ENCODE data around the gene CPLX4. TPM values are rescaled to one million over a fixed set of nuclear protein-coding genes. Genes with fewer than 3 reads are reported as not detected.

The CPLX4 gene
- total and polyA plus RNA-seq, 2 donors (not counting 3 experiments of a cell fraction or from before 2014, with no cell fraction given): not detected

DNA sequence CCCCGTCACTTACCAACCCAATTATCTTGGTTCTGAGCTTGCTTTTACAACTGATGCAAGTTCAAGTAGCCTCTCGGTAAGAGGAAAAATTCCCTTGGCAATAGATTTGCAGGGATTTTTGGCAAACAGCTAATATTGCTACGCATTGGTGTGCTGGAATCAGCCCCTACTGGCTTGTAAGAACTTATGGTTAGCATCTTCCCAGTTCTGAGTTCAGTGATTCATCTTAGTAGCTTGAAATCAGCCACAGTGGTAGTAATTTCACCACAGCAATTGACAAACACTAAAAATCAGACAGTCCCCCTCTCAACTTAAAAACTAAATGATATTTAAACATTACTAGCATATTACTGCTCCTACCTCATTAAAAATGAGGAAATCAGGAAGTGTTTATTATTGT lies 39.3 kb downstream of the CPLX4 start:
- Histone ChIP-seq H3K4me2 (ENCODE audit: insufficient read depth, low read length) (no peak overlapping the region), H3K9ac (replicated peaks; ENCODE audit: extremely low read depth, insufficient read depth, low read length) (no peak overlapping the region), H3K9me3 (replicated peaks; ENCODE audit: control insufficient read depth, insufficient read depth, low read length) (no peaks in the 10 kb centered on the region), H4K20me1 (replicated peaks; ENCODE audit: control insufficient read depth, extremely low read depth, insufficient read depth, low read length) (no peaks in the 10 kb centered on the region), H3K9me1 (replicated peaks; ENCODE audit: control insufficient read depth, extremely low read depth, insufficient read depth, low read length) (no peaks in the 10 kb centered on the region), H3K79me2 (ENCODE audit: control insufficient read depth, insufficient read depth, low read length) (no peaks in the 10 kb centered on the region), H3K4me3 (replicated peaks in 1 of 3; ENCODE audit: insufficient read depth in 1 of 3, low read depth in 1 of 3, low read length in 3 of 3) (no peak overlapping the region), H3K36me3 (ENCODE audit: control insufficient read depth in 2 of 2, extremely low read depth in 1 of 2, insufficient read depth in 2 of 2, low read length in 2 of 2) (no peaks in the 10 kb centered on the region), H2AFZ (ENCODE audit: low read depth, low read length) (no peak overlapping the region), H3K27me3 (ENCODE audit: control insufficient read depth in 2 of 2, insufficient read depth in 2 of 2, low read length in 2 of 2) (peaks cover 33 to 43% of the 10 kb centered on the region in 2 experiments), H3K27ac (ENCODE audit: insufficient read depth, low read depth, low read length) (no peak overlapping the region), H3K4me1 (ENCODE audit: control insufficient read depth, extremely low read depth, insufficient read depth, low read length) (no peaks in the 10 kb centered on the region)
- intact Hi-C loops (cut with micrococcal nuclease) (no loop called here), dilution Hi-C loops (cut with MboI; ENCODE audit: extremely low pct_ligation_motif_present, low sequenced_read_pairs) (no loop called here)
- DNase-seq (ENCODE audit: low read depth, low spot score) (no peak), FAIRE-seq (no peak)
- CTCF ChIA-PET: no interaction called here
- POLR2A ChIA-PET: no interaction called here
- TF ChIP-seq POLR2A (IDR thresholded peaks at IDR 0.05; ENCODE audit: low read depth, low read length) (no peak), GATA2 (IDR thresholded peaks at IDR 0.05; ENCODE audit: insufficient read depth, insufficient read length, low read depth, low read length) (no peak), POLR2AphosphoS5 (IDR thresholded peaks at IDR 0.05; ENCODE audit: insufficient read depth, low read depth, low read length) (no peak), EZH2 (IDR thresholded peaks at IDR 0.05; ENCODE audit: borderline replicate concordance, low read depth, low read length, severe bottlenecking) (no peak), JUN (IDR thresholded peaks at IDR 0.05; ENCODE audit: borderline replicate concordance, insufficient read depth, insufficient read length, low read depth) (no peak)
- TF ChIP-seq, protein P1, sequence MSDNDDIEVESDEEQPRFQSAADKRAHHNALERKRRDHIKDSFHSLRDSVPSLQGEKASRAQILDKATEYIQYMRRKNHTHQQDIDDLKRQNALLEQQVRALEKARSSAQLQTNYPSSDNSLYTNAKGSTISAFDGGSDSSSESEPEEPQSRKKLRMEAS (IDR thresholded peaks at IDR 0.05; ENCODE audit: insufficient read depth, insufficient read length): no peak
- TF ChIP-seq, protein P2, sequence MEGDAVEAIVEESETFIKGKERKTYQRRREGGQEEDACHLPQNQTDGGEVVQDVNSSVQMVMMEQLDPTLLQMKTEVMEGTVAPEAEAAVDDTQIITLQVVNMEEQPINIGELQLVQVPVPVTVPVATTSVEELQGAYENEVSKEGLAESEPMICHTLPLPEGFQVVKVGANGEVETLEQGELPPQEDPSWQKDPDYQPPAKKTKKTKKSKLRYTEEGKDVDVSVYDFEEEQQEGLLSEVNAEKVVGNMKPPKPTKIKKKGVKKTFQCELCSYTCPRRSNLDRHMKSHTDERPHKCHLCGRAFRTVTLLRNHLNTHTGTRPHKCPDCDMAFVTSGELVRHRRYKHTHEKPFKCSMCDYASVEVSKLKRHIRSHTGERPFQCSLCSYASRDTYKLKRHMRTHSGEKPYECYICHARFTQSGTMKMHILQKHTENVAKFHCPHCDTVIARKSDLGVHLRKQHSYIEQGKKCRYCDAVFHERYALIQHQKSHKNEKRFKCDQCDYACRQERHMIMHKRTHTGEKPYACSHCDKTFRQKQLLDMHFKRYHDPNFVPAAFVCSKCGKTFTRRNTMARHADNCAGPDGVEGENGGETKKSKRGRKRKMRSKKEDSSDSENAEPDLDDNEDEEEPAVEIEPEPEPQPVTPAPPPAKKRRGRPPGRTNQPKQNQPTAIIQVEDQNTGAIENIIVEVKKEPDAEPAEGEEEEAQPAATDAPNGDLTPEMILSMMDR (IDR thresholded peaks at IDR 0.05; ENCODE audit: extremely low read depth in 1 of 2, insufficient read depth in 1 of 2, low read depth in 1 of 2, low read length in 2 of 2): no peak
- BruUV-seq (replicated peaks): no TSS peak
